GM23338 (cell line): ENCODE measurements around the gene MTMR3. TPM values are rescaled to one million over a fixed set of nuclear protein-coding genes. Genes with fewer than 3 reads are reported as not detected.

Experiments
- ATAC-seq: fragments of 200-7000 bp; cut with Tn5 transposase; 3 replicates; pipeline ENCODE4 v1.9.1; 2020
- DNase-seq: peaks from one replicate; pipeline ENCODE4 v3.0.0-alpha.2; 2015; ENCODE audit warnings: low spot score
- H2AFZ ChIP-seq: fragments of 200-600 bp; sonication (generic); 2 replicates; pipeline ENCODE4 v1.8.0; 2016; ENCODE audit warnings: antibody characterized with exemption, mild to moderate bottlenecking, moderate library complexity
- H3F3A ChIP-seq: fragments of 200-600 bp; sonication (generic); replicated peaks from 2 replicates; pipeline ENCODE4 v1.8.0; 2017; ENCODE audit warnings: antibody characterized with exemption, mixed run types, low read depth
- H3K27ac ChIP-seq: fragments of 200-600 bp; sonication (generic); 2 replicates; pipeline ENCODE4 v1.6.1; 2016; ENCODE audit warnings: low read depth
- H3K27me3 ChIP-seq: fragments of 200-600 bp; sonication (generic); 2 replicates; pipeline ENCODE4 v1.8.0; 2016; ENCODE audit warnings: mild to moderate bottlenecking, mixed run types, moderate library complexity; ENCODE audit not compliant: insufficient read depth
- H3K36me3 ChIP-seq: fragments of 200-600 bp; sonication (generic); 2 replicates; pipeline ENCODE4 v1.8.0; 2016; ENCODE audit warnings: mild to moderate bottlenecking; ENCODE audit not compliant: insufficient read depth
- H3K4me1 ChIP-seq: fragments of 200-600 bp; sonication (generic); 2 replicates; pipeline ENCODE4 v1.8.0; 2016; ENCODE audit warnings: mild to moderate bottlenecking, moderate library complexity; ENCODE audit not compliant: insufficient read depth
- H3K4me2 ChIP-seq: fragments of 200-600 bp; sonication (generic); 2 replicates; pipeline ENCODE4 v1.7.1; 2017; ENCODE audit warnings: mixed run types
- H3K4me3 ChIP-seq: fragments of 200-600 bp; sonication (generic); 2 replicates; pipeline ENCODE4 v1.6.1; 2016; ENCODE audit warnings: mixed run types
- H3K79me2 ChIP-seq: fragments of 200-600 bp; sonication (generic); replicated peaks from 2 replicates; pipeline ENCODE4 v1.8.0; 2017; ENCODE audit warnings: mild to moderate bottlenecking; ENCODE audit not compliant: insufficient read depth
- H3K9me2 ChIP-seq: fragments of 200-600 bp; sonication (generic); 2 replicates; pipeline ENCODE4 v1.8.0; 2017; ENCODE audit not compliant: insufficient read depth
- H4K20me1 ChIP-seq: fragments of 200-600 bp; sonication (generic); replicated peaks from 2 replicates; pipeline ENCODE4 v1.8.0; 2017; ENCODE audit warnings: mild to moderate bottlenecking; ENCODE audit not compliant: insufficient read depth
- H3K27ac Mint-ChIP-seq: 2 replicates; pipeline ENCODE4 v1.8.0; 2020; ENCODE audit warnings: inconsistent platforms, mild to moderate bottlenecking, moderate library complexity, mixed read lengths
- H3K27me3 Mint-ChIP-seq: 3 replicates; pipeline ENCODE4 v1.8.0; 2022; ENCODE audit warnings: low read depth, mild to moderate bottlenecking, moderate library complexity, mixed read lengths, inconsistent platforms; ENCODE audit not compliant: insufficient read depth, poor library complexity
- H3K36me3 Mint-ChIP-seq: 3 replicates; pipeline ENCODE4 v1.8.0; 2021; ENCODE audit warnings: low read depth, mild to moderate bottlenecking, inconsistent platforms, moderate library complexity, mixed read lengths
- H3K4me1 Mint-ChIP-seq: 3 replicates; pipeline ENCODE4 v1.8.0; 2020; ENCODE audit warnings: mild to moderate bottlenecking, inconsistent platforms, mixed read lengths
- H3K4me3 Mint-ChIP-seq: 3 replicates; pipeline ENCODE4 v1.8.0; 2021; ENCODE audit warnings: moderate library complexity, mild to moderate bottlenecking, inconsistent platforms, mixed read lengths
- H3K9me3 Mint-ChIP-seq: 3 replicates; pipeline ENCODE4 v1.8.0; 2020; ENCODE audit warnings: moderate library complexity, mild to moderate bottlenecking, inconsistent platforms, mixed read lengths
- CREB1 ChIP-seq: fragments of 250-450 bp; sonication (Bioruptor Pico); IDR thresholded peaks from 2 replicates; pipeline ENCODE4 v1.5.0; 2020; ENCODE audit warnings: low read depth, mild to moderate bottlenecking, moderate library complexity
- EZH2 ChIP-seq: fragments of 200-600 bp; sonication (generic); IDR thresholded peaks from one replicate; pipeline ENCODE4 v1.8.0; 2017; ENCODE audit warnings: antibody characterized with exemption, mild to moderate bottlenecking, low read depth; ENCODE audit not compliant: unreplicated experiment
- JUNB ChIP-seq: IDR thresholded peaks from one replicate; pipeline ENCODE4 v1.6.1; 2016; ENCODE audit warnings: antibody characterized with exemption; ENCODE audit not compliant: unreplicated experiment
- POLR2AphosphoS5 ChIP-seq: IDR thresholded peaks from 2 replicates; pipeline ENCODE4 v1.6.1; 2016; ENCODE audit warnings: antibody characterized with exemption, low read depth
- STAT1 ChIP-seq: IDR thresholded peaks from one replicate; pipeline ENCODE4 v1.6.1; 2016; ENCODE audit warnings: antibody characterized with exemption; ENCODE audit not compliant: unreplicated experiment
- ZNF114 ChIP-seq: fragments of 250-450 bp; sonication (Bioruptor Pico); IDR thresholded peaks from 2 replicates; pipeline ENCODE4 v1.5.0; 2020; ENCODE audit warnings: mild to moderate bottlenecking, moderate library complexity
- ZNF331 ChIP-seq: fragments of 250-450 bp; sonication (Bioruptor Pico); IDR thresholded peaks from 2 replicates; pipeline ENCODE4 v1.5.0; 2020; ENCODE audit warnings: low read depth, mild to moderate bottlenecking, moderate library complexity
- polyA plus RNA-seq: library from polyadenylated mRNA; unstranded; fragments of >200 nt; fragmentation: Nextera tagmentation; extraction: Ambion mirVana; gene quantifications from 2 replicates; pipeline ENCODE4 v1.2.1, GENCODE V29; 2016
- total RNA-seq: library from RNA; depleted of rRNA; stranded (reverse); fragments of >200 nt; shearing (Covaris generic); gene quantifications from 2 replicates; pipeline ENCODE4 v1.2.3, GENCODE V29; 2014
- TF ChIP-seq, protein P1 (sequence below): IDR thresholded peaks from one replicate; pipeline ENCODE4 v1.6.1; 2018; ENCODE audit warnings: antibody characterized with exemption; ENCODE audit not compliant: unreplicated experiment
- TF ChIP-seq, protein P2 (sequence below): IDR thresholded peaks from 2 replicates; pipeline ENCODE4 v1.6.1; 2016; ENCODE audit warnings: antibody characterized with exemption
- TF ChIP-seq, protein P3 (sequence below): fragments of 250-450 bp; sonication (Bioruptor Pico); IDR thresholded peaks from 2 replicates; pipeline ENCODE4 v1.5.0; 2020; ENCODE audit warnings: mild to moderate bottlenecking, moderate library complexity
- TF ChIP-seq, protein P4 (sequence below), 2 experiments: fragments of 200-600 bp in 1 of 2; sonication (generic) in 1 of 2; conservative IDR thresholded peaks; 2 replicates each; pipeline versions ENCODE4 v1.5.1 to v1.6.1; 2016 to 2017; ENCODE audit warnings: antibody characterized with exemption in 2 of 2, low read depth in 2 of 2, mild to moderate bottlenecking in 2 of 2, moderate library complexity in 1 of 2

MTMR3 gene
- total and polyA plus RNA-seq, 2 experiments from 2014 or later, result 5.2 to 27.4 TPM

GRCh38 chr22:30062950-30063349, 180.0 kb downstream of the MTMR3 start:
- no peak overlapping the region for H3K4me3 ChIP-seq
- DNase-seq, result no peak
- Mint-ChIP-seq H3K27me3 (no peaks in the 10 kb centered on the region), H3K4me1 (no peaks in the 10 kb centered on the region), H3K27ac (no peak overlapping the region), H3K9me3 (peaks cover 33% of the 10 kb centered on the region), H3K36me3 (peaks cover 3% of the 10 kb centered on the region; the same call in 1 of the 3 replicates), H3K4me3 (no peak overlapping the region)
- no peaks in the 10 kb centered on the region for H3K79me2 ChIP-seq
- H2AFZ ChIP-seq, result no peak overlapping the region
- no peaks in the 10 kb centered on the region for H3K9me2 ChIP-seq
- no peaks in the 10 kb centered on the region for H3K4me1 ChIP-seq
- TF ChIP-seq POLR2AphosphoS5, result no peak
- no peak for TF ChIP-seq CREB1
- no peak for TF ChIP-seq ZNF331 (CRISPR knock-in tag)
- TF ChIP-seq, protein P1, sequence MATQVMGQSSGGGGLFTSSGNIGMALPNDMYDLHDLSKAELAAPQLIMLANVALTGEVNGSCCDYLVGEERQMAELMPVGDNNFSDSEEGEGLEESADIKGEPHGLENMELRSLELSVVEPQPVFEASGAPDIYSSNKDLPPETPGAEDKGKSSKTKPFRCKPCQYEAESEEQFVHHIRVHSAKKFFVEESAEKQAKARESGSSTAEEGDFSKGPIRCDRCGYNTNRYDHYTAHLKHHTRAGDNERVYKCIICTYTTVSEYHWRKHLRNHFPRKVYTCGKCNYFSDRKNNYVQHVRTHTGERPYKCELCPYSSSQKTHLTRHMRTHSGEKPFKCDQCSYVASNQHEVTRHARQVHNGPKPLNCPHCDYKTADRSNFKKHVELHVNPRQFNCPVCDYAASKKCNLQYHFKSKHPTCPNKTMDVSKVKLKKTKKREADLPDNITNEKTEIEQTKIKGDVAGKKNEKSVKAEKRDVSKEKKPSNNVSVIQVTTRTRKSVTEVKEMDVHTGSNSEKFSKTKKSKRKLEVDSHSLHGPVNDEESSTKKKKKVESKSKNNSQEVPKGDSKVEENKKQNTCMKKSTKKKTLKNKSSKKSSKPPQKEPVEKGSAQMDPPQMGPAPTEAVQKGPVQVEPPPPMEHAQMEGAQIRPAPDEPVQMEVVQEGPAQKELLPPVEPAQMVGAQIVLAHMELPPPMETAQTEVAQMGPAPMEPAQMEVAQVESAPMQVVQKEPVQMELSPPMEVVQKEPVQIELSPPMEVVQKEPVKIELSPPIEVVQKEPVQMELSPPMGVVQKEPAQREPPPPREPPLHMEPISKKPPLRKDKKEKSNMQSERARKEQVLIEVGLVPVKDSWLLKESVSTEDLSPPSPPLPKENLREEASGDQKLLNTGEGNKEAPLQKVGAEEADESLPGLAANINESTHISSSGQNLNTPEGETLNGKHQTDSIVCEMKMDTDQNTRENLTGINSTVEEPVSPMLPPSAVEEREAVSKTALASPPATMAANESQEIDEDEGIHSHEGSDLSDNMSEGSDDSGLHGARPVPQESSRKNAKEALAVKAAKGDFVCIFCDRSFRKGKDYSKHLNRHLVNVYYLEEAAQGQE, result no peak
- no peak for TF ChIP-seq STAT1
- TF ChIP-seq JUNB, result no peak
- TF ChIP-seq EZH2, result no peak
- TF ChIP-seq, protein P2, sequence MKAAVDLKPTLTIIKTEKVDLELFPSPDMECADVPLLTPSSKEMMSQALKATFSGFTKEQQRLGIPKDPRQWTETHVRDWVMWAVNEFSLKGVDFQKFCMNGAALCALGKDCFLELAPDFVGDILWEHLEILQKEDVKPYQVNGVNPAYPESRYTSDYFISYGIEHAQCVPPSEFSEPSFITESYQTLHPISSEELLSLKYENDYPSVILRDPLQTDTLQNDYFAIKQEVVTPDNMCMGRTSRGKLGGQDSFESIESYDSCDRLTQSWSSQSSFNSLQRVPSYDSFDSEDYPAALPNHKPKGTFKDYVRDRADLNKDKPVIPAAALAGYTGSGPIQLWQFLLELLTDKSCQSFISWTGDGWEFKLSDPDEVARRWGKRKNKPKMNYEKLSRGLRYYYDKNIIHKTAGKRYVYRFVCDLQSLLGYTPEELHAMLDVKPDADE, result no peak
- TF ChIP-seq, protein P3, sequence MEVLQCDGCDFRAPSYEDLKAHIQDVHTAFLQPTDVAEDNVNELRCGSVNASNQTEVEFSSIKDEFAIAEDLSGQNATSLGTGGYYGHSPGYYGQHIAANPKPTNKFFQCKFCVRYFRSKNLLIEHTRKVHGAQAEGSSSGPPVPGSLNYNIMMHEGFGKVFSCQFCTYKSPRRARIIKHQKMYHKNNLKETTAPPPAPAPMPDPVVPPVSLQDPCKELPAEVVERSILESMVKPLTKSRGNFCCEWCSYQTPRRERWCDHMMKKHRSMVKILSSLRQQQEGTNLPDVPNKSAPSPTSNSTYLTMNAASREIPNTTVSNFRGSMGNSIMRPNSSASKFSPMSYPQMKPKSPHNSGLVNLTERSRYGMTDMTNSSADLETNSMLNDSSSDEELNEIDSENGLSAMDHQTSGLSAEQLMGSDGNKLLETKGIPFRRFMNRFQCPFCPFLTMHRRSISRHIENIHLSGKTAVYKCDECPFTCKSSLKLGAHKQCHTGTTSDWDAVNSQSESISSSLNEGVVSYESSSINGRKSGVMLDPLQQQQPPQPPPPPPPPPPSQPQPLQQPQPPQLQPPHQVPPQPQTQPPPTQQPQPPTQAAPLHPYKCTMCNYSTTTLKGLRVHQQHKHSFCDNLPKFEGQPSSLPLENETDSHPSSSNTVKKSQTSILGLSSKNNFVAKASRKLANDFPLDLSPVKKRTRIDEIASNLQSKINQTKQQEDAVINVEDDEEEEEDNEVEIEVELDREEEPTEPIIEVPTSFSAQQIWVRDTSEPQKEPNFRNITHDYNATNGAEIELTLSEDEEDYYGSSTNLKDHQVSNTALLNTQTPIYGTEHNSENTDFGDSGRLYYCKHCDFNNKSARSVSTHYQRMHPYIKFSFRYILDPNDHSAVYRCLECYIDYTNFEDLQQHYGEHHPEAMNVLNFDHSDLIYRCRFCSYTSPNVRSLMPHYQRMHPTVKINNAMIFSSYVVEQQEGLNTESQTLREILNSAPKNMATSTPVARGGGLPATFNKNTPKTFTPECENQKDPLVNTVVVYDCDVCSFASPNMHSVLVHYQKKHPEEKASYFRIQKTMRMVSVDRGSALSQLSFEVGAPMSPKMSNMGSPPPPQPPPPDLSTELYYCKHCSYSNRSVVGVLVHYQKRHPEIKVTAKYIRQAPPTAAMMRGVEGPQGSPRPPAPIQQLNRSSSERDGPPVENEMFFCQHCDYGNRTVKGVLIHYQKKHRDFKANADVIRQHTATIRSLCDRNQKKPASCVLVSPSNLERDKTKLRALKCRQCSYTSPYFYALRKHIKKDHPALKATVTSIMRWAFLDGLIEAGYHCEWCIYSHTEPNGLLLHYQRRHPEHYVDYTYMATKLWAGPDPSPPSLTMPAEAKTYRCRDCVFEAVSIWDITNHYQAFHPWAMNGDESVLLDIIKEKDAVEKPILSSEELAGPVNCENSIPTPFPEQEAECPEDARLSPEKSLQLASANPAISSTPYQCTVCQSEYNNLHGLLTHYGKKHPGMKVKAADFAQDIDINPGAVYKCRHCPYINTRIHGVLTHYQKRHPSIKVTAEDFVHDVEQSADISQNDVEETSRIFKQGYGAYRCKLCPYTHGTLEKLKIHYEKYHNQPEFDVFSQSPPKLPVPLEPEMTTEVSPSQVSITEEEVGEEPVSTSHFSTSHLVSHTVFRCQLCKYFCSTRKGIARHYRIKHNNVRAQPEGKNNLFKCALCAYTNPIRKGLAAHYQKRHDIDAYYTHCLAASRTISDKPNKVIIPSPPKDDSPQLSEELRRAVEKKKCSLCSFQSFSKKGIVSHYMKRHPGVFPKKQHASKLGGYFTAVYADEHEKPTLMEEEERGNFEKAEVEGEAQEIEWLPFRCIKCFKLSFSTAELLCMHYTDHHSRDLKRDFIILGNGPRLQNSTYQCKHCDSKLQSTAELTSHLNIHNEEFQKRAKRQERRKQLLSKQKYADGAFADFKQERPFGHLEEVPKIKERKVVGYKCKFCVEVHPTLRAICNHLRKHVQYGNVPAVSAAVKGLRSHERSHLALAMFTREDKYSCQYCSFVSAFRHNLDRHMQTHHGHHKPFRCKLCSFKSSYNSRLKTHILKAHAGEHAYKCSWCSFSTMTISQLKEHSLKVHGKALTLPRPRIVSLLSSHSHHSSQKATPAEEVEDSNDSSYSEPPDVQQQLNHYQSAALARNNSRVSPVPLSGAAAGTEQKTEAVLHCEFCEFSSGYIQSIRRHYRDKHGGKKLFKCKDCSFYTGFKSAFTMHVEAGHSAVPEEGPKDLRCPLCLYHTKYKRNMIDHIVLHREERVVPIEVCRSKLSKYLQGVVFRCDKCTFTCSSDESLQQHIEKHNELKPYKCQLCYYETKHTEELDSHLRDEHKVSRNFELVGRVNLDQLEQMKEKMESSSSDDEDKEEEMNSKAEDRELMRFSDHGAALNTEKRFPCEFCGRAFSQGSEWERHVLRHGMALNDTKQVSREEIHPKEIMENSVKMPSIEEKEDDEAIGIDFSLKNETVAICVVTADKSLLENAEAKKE (CRISPR knock-in tag), result no peak
- TF ChIP-seq, protein P4, sequence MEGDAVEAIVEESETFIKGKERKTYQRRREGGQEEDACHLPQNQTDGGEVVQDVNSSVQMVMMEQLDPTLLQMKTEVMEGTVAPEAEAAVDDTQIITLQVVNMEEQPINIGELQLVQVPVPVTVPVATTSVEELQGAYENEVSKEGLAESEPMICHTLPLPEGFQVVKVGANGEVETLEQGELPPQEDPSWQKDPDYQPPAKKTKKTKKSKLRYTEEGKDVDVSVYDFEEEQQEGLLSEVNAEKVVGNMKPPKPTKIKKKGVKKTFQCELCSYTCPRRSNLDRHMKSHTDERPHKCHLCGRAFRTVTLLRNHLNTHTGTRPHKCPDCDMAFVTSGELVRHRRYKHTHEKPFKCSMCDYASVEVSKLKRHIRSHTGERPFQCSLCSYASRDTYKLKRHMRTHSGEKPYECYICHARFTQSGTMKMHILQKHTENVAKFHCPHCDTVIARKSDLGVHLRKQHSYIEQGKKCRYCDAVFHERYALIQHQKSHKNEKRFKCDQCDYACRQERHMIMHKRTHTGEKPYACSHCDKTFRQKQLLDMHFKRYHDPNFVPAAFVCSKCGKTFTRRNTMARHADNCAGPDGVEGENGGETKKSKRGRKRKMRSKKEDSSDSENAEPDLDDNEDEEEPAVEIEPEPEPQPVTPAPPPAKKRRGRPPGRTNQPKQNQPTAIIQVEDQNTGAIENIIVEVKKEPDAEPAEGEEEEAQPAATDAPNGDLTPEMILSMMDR (conservative IDR thresholded peaks at IDR 0.05; ENCODE audit: low read depth in 2 of 2), result no peak
- no peak for TF ChIP-seq ZNF114
- H3K27me3 ChIP-seq, result no peaks in the 10 kb centered on the region
- H4K20me1 ChIP-seq, result no peaks in the 10 kb centered on the region
- H3K36me3 ChIP-seq, result no peaks in the 10 kb centered on the region
- no peak overlapping the region for H3K27ac ChIP-seq
- H3K4me2 ChIP-seq, result no peak overlapping the region
- H3F3A ChIP-seq, result no peaks in the 10 kb centered on the region
- no peak for ATAC-seq
